DMS114 treated with DMSO at 0.1 percent for 48 hours (cell line): ENCODE measurements around the gene ATXN7L1.
"Not testable (repeated sequence)": the region's sequence is repeated elsewhere in the genome, so short reads cannot be mapped to it uniquely, and the experiment has no call there.

Experiments used
- DNase-seq: peaks from one replicate; lab custom pipeline; 2025; ENCODE audit not compliant: unreplicated experiment; lab: John Stamatoyannopoulos, UW

The ATXN7L1 gene

GRCh38 chr7:105622106-105622731 lies 254.2 kb downstream of the ATXN7L1 start:
- no peak for DNase-seq

- DNase-seq = no peak
Observed at GRCh38 chr7:105621617-105622016, 254.8 kb downstream of the ATXN7L1 start.

GRCh38 chr7:105621176-105621575 lies 255.2 kb downstream of the ATXN7L1 start:
- DNase-seq = no peak

- no peak for DNase-seq
Observed at GRCh38 chr7:105619590-105619989, 256.8 kb downstream of the ATXN7L1 start.

GRCh38 chr7:105618016-105618296 lies 258.4 kb downstream of the ATXN7L1 start:
- no peak for DNase-seq

GRCh38 chr7:105617280-105618015 lies 259.0 kb downstream of the ATXN7L1 start:
- DNase-seq = no peak

- no peak for DNase-seq
Observed at GRCh38 chr7:105614341-105614840, 262.0 kb downstream of the ATXN7L1 start.

- no peak for DNase-seq
Observed at GRCh38 chr7:105613611-105614330, 262.6 kb downstream of the ATXN7L1 start.

GRCh38 chr7:105612806-105613205 lies 263.6 kb downstream of the ATXN7L1 start:
- no peak for DNase-seq

- no peak for DNase-seq
Observed at GRCh38 chr7:105611856-105612775, 264.3 kb downstream of the ATXN7L1 start.

GRCh38 chr7:105610165-105610930 lies 266.1 kb downstream of the ATXN7L1 start:
- DNase-seq = no peak

GRCh38 chr7:105602325-105603305 lies 273.8 kb downstream of the ATXN7L1 start:
- no peak for DNase-seq

- DNase-seq = no peak
Observed at GRCh38 chr7:105600720-105601550, 275.5 kb downstream of the ATXN7L1 start.

- DNase-seq = no peak
Observed at GRCh38 chr7:105599551-105599950, 276.8 kb downstream of the ATXN7L1 start.

- not testable (repeated sequence) for DNase-seq
Observed at GRCh38 chr7:105599080-105599479, 277.3 kb downstream of the ATXN7L1 start.

GRCh38 chr7:105596866-105597265 lies 279.5 kb downstream of the ATXN7L1 start:
- no peak for DNase-seq

GRCh38 chr7:105594034-105594433 lies 282.4 kb downstream of the ATXN7L1 start:
- no peak for DNase-seq

GRCh38 chr7:105591522-105591921 lies 284.9 kb downstream of the ATXN7L1 start:
- DNase-seq = no peak
